ENCODE data around the gene COL15A1.

Gene COL15A1

DNA sequence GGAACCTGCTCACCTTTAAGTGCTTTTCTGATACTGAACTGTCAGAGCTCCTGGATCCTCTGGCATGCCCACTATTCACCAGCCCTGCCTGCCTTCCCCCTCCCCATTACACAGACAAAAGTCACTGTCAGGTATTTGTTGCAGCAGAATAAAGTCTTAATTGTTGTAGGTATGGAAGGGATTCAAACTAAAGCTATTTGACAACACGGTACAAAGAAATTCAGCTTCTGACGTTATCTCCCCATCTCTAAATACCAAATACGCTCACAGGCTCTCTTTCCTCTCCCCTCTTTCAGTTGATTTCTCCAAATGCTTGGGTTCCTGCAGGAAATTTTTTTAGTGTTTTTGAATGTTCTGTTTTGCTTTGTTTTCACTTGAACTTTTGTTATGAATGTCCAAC, 151.9 kb downstream of the COL15A1 start:
- TF ChIP-seq TAF1 (IDR thresholded peaks at IDR 0.05; ENCODE audit: borderline replicate concordance, insufficient read depth, low read length), result no peak
- TF ChIP-seq SIN3A (IDR thresholded peaks at IDR 0.05; ENCODE audit: borderline replicate concordance, insufficient read depth, low read length), result no peak
- TF ChIP-seq, protein P1, sequence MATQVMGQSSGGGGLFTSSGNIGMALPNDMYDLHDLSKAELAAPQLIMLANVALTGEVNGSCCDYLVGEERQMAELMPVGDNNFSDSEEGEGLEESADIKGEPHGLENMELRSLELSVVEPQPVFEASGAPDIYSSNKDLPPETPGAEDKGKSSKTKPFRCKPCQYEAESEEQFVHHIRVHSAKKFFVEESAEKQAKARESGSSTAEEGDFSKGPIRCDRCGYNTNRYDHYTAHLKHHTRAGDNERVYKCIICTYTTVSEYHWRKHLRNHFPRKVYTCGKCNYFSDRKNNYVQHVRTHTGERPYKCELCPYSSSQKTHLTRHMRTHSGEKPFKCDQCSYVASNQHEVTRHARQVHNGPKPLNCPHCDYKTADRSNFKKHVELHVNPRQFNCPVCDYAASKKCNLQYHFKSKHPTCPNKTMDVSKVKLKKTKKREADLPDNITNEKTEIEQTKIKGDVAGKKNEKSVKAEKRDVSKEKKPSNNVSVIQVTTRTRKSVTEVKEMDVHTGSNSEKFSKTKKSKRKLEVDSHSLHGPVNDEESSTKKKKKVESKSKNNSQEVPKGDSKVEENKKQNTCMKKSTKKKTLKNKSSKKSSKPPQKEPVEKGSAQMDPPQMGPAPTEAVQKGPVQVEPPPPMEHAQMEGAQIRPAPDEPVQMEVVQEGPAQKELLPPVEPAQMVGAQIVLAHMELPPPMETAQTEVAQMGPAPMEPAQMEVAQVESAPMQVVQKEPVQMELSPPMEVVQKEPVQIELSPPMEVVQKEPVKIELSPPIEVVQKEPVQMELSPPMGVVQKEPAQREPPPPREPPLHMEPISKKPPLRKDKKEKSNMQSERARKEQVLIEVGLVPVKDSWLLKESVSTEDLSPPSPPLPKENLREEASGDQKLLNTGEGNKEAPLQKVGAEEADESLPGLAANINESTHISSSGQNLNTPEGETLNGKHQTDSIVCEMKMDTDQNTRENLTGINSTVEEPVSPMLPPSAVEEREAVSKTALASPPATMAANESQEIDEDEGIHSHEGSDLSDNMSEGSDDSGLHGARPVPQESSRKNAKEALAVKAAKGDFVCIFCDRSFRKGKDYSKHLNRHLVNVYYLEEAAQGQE (IDR thresholded peaks at IDR 0.05; ENCODE audit: insufficient read depth in 1 of 2, low read depth in 2 of 2, low read length in 2 of 2), result no peak
- TF ChIP-seq FOXP2 (optimal IDR thresholded peaks at IDR 0.05; ENCODE audit: borderline replicate concordance, extremely low read depth, extremely low read length, insufficient read depth), result no peak
- TF ChIP-seq POLR2AphosphoS5 (IDR thresholded peaks at IDR 0.05; ENCODE audit: low read depth, low read length), result no peak

- TF ChIP-seq TAF1 (IDR thresholded peaks at IDR 0.05; ENCODE audit: borderline replicate concordance, insufficient read depth, low read length) (no peak), FOXP2 (optimal IDR thresholded peaks at IDR 0.05; ENCODE audit: borderline replicate concordance, extremely low read depth, extremely low read length, insufficient read depth) (no peak), POLR2AphosphoS5 (IDR thresholded peaks at IDR 0.05; ENCODE audit: low read depth, low read length) (no peak), SIN3A (IDR thresholded peaks at IDR 0.05; ENCODE audit: borderline replicate concordance, insufficient read depth, low read length) (no peak)
- TF ChIP-seq, protein P1 (IDR thresholded peaks at IDR 0.05; ENCODE audit: insufficient read depth in 1 of 2, low read depth in 2 of 2, low read length in 2 of 2), result no peak
These were observed 152.7 kb downstream of the COL15A1 start for GRCh38 chr9:99096409-99096808.

DNA sequence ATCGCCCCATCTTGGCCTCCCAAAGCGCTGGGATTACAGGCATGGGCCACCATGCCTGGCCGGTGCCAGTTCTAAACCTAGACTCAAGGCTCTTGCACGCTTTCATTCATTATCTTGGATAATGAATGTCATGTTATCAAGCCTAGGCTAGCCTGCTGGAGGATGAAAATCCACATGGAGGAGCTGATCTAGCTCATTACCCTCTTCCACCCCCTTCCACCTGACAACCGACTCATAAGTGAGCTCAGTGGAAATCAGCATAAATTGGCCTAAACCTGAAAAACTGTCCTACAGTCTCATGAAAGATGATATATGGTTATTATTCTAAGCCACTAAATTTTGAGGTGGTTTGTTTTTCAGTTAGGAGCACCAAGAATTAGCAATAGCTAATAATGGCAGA, 157.6 kb downstream of the COL15A1 start:
- TF ChIP-seq TAF1 (IDR thresholded peaks at IDR 0.05; ENCODE audit: borderline replicate concordance, insufficient read depth, low read length) (no peak), SIN3A (IDR thresholded peaks at IDR 0.05; ENCODE audit: borderline replicate concordance, insufficient read depth, low read length) (no peak), POLR2AphosphoS5 (IDR thresholded peaks at IDR 0.05; ENCODE audit: low read depth, low read length) (no peak)
- TF ChIP-seq, protein P1 (IDR thresholded peaks at IDR 0.05; ENCODE audit: insufficient read depth in 1 of 2, low read depth in 2 of 2, low read length in 2 of 2), result no peak

DNA sequence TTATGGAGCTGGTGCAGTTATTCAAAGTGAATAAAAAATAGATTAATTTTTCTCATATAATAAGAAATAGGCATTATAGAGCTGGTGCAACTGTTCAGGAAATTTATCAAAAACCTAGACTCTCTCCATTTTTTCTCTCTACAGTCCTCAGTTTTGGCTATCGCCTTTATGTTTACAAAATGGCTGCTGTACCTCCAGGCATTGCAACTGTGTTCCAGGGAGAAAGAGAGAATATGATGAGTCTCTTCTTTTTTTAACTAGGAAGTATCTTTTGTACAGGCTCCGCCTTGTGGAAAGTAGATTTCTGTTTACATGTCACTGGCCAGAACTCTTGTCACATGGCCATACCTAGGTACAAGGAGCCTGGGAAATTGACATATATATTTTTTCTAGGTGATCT, 158.1 kb downstream of the COL15A1 start:
- TF ChIP-seq FOXP2 (optimal IDR thresholded peaks at IDR 0.05; ENCODE audit: borderline replicate concordance, extremely low read depth, extremely low read length, insufficient read depth) (no peak), POLR2AphosphoS5 (IDR thresholded peaks at IDR 0.05; ENCODE audit: low read depth, low read length) (no peak)
- TF ChIP-seq, protein P1 (IDR thresholded peaks at IDR 0.05; ENCODE audit: insufficient read depth in 1 of 2, low read depth in 2 of 2, low read length in 2 of 2), result no peak
